ENCODE measurements around the gene ATP4A. TPM values are rescaled to one million over a fixed set of nuclear protein-coding genes. Genes with fewer than 3 reads are reported as not detected.
"Not testable (repeated sequence)": the region's sequence is repeated elsewhere in the genome, so short reads cannot be mapped to it uniquely, and the experiment has no call there.

ATP4A gene
- total RNA-seq, 1 donor from 2014 or later, result not detected

DNA sequence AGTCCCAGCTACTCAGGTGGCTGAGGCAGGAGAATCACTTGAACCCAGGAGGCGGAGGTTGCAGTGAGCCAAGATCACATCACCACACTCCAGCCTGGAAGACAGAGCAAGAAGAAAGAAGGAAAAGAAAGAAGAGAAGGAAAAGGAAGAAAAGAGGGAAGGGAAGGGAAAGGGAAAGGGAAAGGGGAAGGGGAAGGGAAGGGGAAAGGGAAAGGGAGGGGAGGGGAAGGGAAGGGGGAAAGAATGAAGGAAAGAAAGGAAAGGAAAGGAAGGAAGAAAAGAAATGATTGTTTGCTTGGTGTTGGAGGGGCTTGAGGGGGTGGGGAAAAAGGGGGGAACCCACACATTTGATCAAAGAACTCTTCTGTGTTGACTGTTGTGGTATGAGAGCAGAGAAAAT, 32.5 kb upstream of the ATP4A start:
- intact Hi-C loops (cut with micrococcal nuclease), result no loop called here
- H3K4me3 Mint-ChIP-seq, result no peak overlapping the region
- peaks cover 7% of the 10 kb centered on the region for H3K27me3 Mint-ChIP-seq
- no peak overlapping the region for H3K27ac Mint-ChIP-seq
- H3K36me3 Mint-ChIP-seq (ENCODE audit: low read depth), result no peaks in the 10 kb centered on the region
- no peak for ATAC-seq (ENCODE audit: low read depth)
- ChIA-PET CTCF (no interaction called here), POLR2A (no interaction called here)
- no peak for DNase-seq
- no peaks in the 10 kb centered on the region for H3K9me3 Mint-ChIP-seq
- TF ChIP-seq, protein P1, sequence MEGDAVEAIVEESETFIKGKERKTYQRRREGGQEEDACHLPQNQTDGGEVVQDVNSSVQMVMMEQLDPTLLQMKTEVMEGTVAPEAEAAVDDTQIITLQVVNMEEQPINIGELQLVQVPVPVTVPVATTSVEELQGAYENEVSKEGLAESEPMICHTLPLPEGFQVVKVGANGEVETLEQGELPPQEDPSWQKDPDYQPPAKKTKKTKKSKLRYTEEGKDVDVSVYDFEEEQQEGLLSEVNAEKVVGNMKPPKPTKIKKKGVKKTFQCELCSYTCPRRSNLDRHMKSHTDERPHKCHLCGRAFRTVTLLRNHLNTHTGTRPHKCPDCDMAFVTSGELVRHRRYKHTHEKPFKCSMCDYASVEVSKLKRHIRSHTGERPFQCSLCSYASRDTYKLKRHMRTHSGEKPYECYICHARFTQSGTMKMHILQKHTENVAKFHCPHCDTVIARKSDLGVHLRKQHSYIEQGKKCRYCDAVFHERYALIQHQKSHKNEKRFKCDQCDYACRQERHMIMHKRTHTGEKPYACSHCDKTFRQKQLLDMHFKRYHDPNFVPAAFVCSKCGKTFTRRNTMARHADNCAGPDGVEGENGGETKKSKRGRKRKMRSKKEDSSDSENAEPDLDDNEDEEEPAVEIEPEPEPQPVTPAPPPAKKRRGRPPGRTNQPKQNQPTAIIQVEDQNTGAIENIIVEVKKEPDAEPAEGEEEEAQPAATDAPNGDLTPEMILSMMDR (IDR thresholded peaks at IDR 0.05), result no peak
- no peaks in the 10 kb centered on the region for H3K4me1 Mint-ChIP-seq

DNA sequence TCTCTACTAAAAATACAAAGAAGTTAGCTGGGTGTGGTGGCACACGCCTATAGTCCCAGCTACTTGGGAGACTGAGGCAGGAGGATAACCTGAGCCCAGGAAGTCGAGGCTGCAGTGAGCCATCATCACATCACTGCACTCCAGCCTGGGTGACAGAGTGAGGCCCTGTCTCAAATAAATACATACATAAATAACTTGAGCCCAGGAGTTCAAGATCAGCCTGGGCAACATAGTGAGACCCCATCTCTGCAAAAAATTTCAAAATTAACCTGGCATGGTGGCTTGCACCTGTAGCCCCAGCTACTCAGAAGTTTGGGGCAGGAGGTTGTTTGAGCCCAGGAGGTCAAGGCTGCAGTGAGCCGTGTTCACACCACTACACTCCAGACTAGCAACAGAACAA, 31.6 kb upstream of the ATP4A start:
- POLR2A ChIA-PET, CTCF ChIA-PET: not testable (repeated sequence)

DNA sequence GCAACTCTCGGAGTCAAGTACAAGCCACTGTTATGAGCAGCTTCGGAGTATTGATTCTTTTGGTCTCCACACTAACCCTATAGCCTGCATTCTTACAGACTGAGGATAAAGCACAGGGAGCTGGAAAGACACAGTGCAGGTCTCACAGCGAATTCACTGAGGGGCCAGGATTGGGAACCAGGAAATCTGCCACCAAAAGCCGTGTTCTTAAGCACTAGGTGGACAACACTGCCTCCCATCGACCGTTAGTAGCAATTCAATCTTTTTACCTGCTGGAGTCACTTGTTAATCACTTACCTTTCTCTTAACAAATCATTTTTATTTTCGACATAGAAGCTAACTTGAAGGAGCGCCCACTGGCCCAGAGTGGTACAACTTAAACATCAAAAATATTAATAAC, 28.8 kb upstream of the ATP4A start:
- Mint-ChIP-seq H3K9me3 (no peaks in the 10 kb centered on the region), H3K27me3 (no peaks in the 10 kb centered on the region), H3K36me3 (ENCODE audit: low read depth) (no peaks in the 10 kb centered on the region), H3K4me3 (no peak overlapping the region), H3K4me1 (no peaks in the 10 kb centered on the region), H3K27ac (no peak overlapping the region)
- TF ChIP-seq, protein P1 (IDR thresholded peaks at IDR 0.05), result no peak
- CTCF ChIA-PET, result interaction anchor here (1.1 to 3.6 kb wide), 4 partner anchors 43 to 239 kb away, joined by 3 to 22 read pairs (median 12); partner anchors contain the start of gene DMKN
- POLR2A ChIA-PET, result no interaction called here
- DNase-seq (no peak), ATAC-seq (ENCODE audit: low read depth) (peak; percentile 54)
- intact Hi-C loops (cut with micrococcal nuclease), result loop anchor here (1.0 to 2.0 kb wide), 4 partner anchors 43 to 525 kb away; no protein-coding TSS in a partner anchor

More for the DNA sequence above, 31.6 kb upstream of the ATP4A start:
- DNase-seq; H3K27me3 Mint-ChIP-seq; H3K27ac Mint-ChIP-seq; H3K36me3 Mint-ChIP-seq (ENCODE audit: low read depth); H3K4me3 Mint-ChIP-seq; intact Hi-C loops (cut with micrococcal nuclease); ATAC-seq (ENCODE audit: low read depth); H3K9me3 Mint-ChIP-seq; H3K4me1 Mint-ChIP-seq: not testable (repeated sequence)

DNA sequence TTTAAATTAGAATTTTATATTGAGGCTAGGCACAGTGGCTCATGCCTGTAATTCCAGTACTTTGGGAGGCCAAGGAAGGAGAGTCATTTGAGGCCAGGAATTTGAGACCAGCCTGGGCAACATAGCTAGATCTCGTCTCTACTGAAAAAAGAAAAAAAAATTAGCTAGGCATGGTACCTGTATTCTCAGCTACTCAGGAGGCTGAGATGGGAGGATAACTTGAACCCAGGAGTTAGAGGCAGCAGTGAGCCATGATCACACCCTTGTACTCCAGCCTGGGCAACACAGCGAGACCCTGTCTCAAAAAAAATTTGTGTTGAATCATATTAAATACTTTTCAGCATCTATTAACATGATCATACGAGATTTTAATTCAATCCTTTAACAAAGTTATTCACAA, 27.4 kb upstream of the ATP4A start:
- Mint-ChIP-seq H3K27me3 (peaks cover 7% of the 10 kb centered on the region), H3K4me1 (no peaks in the 10 kb centered on the region), H3K36me3 (ENCODE audit: low read depth) (no peaks in the 10 kb centered on the region), H3K27ac (no peak overlapping the region), H3K9me3 (no peaks in the 10 kb centered on the region), H3K4me3 (no peak overlapping the region)
- POLR2A ChIA-PET, result interaction anchor here (0.7 kb wide), 1 partner anchor 17 kb away, joined by 5 read pairs; no protein-coding TSS in a partner anchor
- TF ChIP-seq, protein P1 (IDR thresholded peaks at IDR 0.05), result no peak
- ATAC-seq (ENCODE audit: low read depth), result no peak
- no peak for DNase-seq
- CTCF ChIA-PET, result interaction anchor here (1.1 to 3.6 kb wide), 3 partner anchors 42 to 238 kb away, joined by 5 to 22 read pairs (median 18); no protein-coding TSS in a partner anchor
- intact Hi-C loops (cut with micrococcal nuclease), result no loop called here

DNA sequence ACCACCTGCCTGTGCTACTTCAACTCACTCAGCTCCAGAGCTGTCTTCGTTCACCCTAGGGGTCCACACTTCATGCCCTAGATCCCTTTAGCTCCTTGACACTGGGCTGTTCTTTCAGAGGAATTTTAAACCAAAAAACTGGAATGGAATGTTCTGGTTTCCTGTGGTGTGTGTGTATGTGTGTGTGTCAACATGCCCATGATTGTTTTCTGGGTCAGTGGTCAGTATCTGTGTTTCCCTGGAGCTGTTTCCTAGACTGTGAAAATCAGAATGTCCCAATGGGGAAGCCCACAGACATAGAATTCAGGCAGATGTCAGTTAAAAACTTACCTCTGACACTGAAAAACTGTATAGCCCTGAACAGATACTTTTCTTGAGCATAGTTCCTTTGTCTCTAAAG, 23.9 kb upstream of the ATP4A start:
- H3K9me3 Mint-ChIP-seq, result no peaks in the 10 kb centered on the region
- H3K4me3 Mint-ChIP-seq, result no peak overlapping the region
- intact Hi-C loops (cut with micrococcal nuclease), result no loop called here
- POLR2A ChIA-PET, result no interaction called here
- TF ChIP-seq, protein P1 (IDR thresholded peaks at IDR 0.05), result no peak
- H3K4me1 Mint-ChIP-seq, result no peaks in the 10 kb centered on the region
- no peak overlapping the region for H3K27ac Mint-ChIP-seq
- CTCF ChIA-PET, result interaction anchor here (2.0 kb wide), 1 partner anchor 77 kb away, joined by 7 read pairs; no protein-coding TSS in a partner anchor
- H3K27me3 Mint-ChIP-seq, result peaks cover 17% of the 10 kb centered on the region
- no peaks in the 10 kb centered on the region for H3K36me3 Mint-ChIP-seq (ENCODE audit: low read depth)
- DNase-seq, result no peak
- no peak for ATAC-seq (ENCODE audit: low read depth)

DNA sequence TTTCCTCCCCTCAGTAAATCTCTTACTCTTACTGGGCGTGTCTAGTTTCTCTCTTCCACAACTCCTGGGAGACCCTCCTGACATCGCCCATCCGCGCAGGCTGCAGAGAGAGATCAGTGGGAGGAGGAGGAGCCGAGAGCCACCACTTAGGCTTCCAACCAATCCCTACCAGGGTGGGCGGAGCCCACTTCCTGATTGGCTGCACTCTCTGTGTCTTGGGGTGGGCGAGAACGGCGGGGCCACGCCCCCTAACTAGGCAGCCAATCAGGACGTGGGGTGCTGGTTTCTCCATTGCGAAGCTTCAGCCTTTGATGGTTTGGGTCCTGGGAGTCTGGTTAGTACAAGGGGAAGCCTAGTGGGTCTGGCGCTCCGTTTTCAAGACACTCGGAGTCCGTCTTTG, 22.4 kb upstream of the ATP4A start, which contains the start of gene PMIS2:
TSS of gene PMIS2 (plus strand) at position 326 of the 400 bp plus-strand sequence. CDS start 87 bp downstream, outside the sequence.
- intact Hi-C loops (cut with micrococcal nuclease), result no loop called here
- Mint-ChIP-seq H3K27me3 (peaks cover 19% of the 10 kb centered on the region), H3K27ac (no peak within 1 kb of the TSS), H3K4me1 (no peaks in the 10 kb centered on the region), H3K9me3 (no peaks in the 10 kb centered on the region), H3K36me3 (ENCODE audit: low read depth) (no peaks in the 10 kb centered on the region), H3K4me3 (no peak within 1 kb of the TSS)
- no peak for ATAC-seq (ENCODE audit: low read depth)
- ChIA-PET CTCF (no interaction called here), POLR2A (no interaction called here)
- TF ChIP-seq, protein P1 (IDR thresholded peaks at IDR 0.05), result no peak
- no peak for DNase-seq

Measured in activated B cell treated with CpG ODN at 0.5 μM for 24 hours (primary cell).